ENCODE data around the gene PRKCA. TPM values are rescaled to one million over a fixed set of nuclear protein-coding genes. Genes with fewer than 3 reads are reported as not detected.

The PRKCA gene
- total RNA-seq, 1 donor from 2014 or later = 80.1 TPM

DNA sequence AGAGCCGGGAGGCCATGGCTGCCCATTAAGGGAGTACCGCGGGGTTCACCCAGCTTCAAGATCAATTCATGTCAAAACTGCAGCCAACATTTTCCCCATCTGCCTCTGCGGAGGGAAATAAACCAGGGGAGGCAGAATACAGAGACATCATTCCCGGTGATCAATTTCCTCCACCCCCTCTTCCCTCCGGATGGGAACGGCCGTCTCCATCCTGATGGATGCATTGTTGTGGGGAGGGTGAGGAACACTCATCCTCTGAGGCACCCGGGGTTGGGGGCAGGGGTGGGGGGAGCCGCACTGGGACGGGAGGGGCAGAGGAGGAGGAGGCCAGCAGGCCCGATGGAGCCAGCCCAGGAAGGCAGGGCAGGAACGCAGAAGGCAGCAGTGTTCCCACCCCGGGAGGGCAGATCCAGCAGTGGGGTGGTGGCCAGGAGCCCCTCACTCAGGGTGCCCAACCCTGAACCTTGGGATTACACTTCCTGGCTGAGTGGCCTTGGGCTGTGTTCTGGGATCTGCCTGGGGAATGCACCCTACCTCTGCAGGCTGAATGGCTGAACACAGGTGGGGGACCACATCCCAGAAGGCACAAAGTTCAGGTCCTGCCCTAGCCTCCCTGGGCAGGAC, 546.7 kb downstream of the PRKCA start:
- no peak overlapping the region for H3K27ac Mint-ChIP-seq (ENCODE audit: unreplicated experiment)
- H3K4me3 Mint-ChIP-seq (ENCODE audit: unreplicated experiment) = no peak overlapping the region
- H3K9me3 Mint-ChIP-seq (ENCODE audit: unreplicated experiment) = no peaks in the 10 kb centered on the region
- peaks cover 30% of the 10 kb centered on the region for H3K27me3 Mint-ChIP-seq (ENCODE audit: unreplicated experiment)
- no peaks in the 10 kb centered on the region for H3K36me3 Mint-ChIP-seq (ENCODE audit: unreplicated experiment)
- no peak for DNase-seq (ENCODE audit: extremely low spot score, unreplicated experiment)
- no peak for TF ChIP-seq CTCF (IDR thresholded peaks at IDR 0.05)
- no peaks in the 10 kb centered on the region for H3K4me1 Mint-ChIP-seq (ENCODE audit: unreplicated experiment)

GRCh38 chr17:66849851-66850580, 547.6 kb downstream of the PRKCA start:
- no peak for TF ChIP-seq CTCF (IDR thresholded peaks at IDR 0.05)
- Mint-ChIP-seq H3K27me3 (ENCODE audit: unreplicated experiment) (peaks cover 27% of the 10 kb centered on the region), H3K4me1 (ENCODE audit: unreplicated experiment) (no peaks in the 10 kb centered on the region), H3K9me3 (ENCODE audit: unreplicated experiment) (peaks cover 6% of the 10 kb centered on the region), H3K36me3 (ENCODE audit: unreplicated experiment) (no peaks in the 10 kb centered on the region), H3K4me3 (ENCODE audit: unreplicated experiment) (no peak overlapping the region), H3K27ac (ENCODE audit: unreplicated experiment) (no peak overlapping the region)
- no peak for DNase-seq (ENCODE audit: extremely low spot score, unreplicated experiment)

DNA sequence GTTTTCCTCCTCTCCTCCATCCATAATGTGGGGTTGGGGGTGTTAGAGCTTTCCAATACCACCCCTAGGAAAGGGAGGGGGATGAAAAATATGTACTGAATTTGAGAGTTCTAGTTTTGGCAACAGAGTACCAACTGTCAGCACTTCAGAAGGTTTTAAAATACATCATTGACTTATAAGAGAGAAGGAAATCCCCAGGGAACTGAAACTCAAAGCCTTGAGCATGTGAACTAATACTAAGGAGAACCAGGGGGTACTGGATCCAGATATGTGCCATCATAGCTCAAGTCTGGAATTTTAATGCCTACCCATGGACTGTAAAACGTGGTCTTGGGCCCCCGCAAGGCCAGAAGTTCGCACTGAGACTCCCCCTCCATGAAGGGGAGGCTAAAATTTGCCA, 548.3 kb downstream of the PRKCA start:
- Mint-ChIP-seq H3K27me3 (ENCODE audit: unreplicated experiment) (peaks cover 27% of the 10 kb centered on the region), H3K36me3 (ENCODE audit: unreplicated experiment) (no peaks in the 10 kb centered on the region), H3K9me3 (ENCODE audit: unreplicated experiment) (peaks cover 8% of the 10 kb centered on the region), H3K4me1 (ENCODE audit: unreplicated experiment) (no peaks in the 10 kb centered on the region), H3K27ac (ENCODE audit: unreplicated experiment) (no peak overlapping the region), H3K4me3 (ENCODE audit: unreplicated experiment) (no peak overlapping the region)
- TF ChIP-seq CTCF (IDR thresholded peaks at IDR 0.05) = no peak
- no peak for DNase-seq (ENCODE audit: extremely low spot score, unreplicated experiment)

GRCh38 chr17:66855204-66855603, 552.8 kb downstream of the PRKCA start:
- no peaks in the 10 kb centered on the region for H3K4me1 Mint-ChIP-seq (ENCODE audit: unreplicated experiment)
- H3K9me3 Mint-ChIP-seq (ENCODE audit: unreplicated experiment) = peaks cover 8% of the 10 kb centered on the region
- H3K4me3 Mint-ChIP-seq (ENCODE audit: unreplicated experiment) = no peak overlapping the region
- peaks cover 34% of the 10 kb centered on the region for H3K27me3 Mint-ChIP-seq (ENCODE audit: unreplicated experiment)
- no peaks in the 10 kb centered on the region for H3K36me3 Mint-ChIP-seq (ENCODE audit: unreplicated experiment)
- no peak for DNase-seq (ENCODE audit: extremely low spot score, unreplicated experiment)
- H3K27ac Mint-ChIP-seq (ENCODE audit: unreplicated experiment) = no peak overlapping the region
- TF ChIP-seq CTCF (IDR thresholded peaks at IDR 0.05) = no peak

GRCh38 chr17:66858226-66859083, 556.0 kb downstream of the PRKCA start:
- Mint-ChIP-seq H3K27me3 (ENCODE audit: unreplicated experiment) (peaks cover 33% of the 10 kb centered on the region), H3K27ac (ENCODE audit: unreplicated experiment) (no peak overlapping the region), H3K4me1 (ENCODE audit: unreplicated experiment) (no peaks in the 10 kb centered on the region), H3K4me3 (ENCODE audit: unreplicated experiment) (no peak overlapping the region), H3K9me3 (ENCODE audit: unreplicated experiment) (peaks cover 8% of the 10 kb centered on the region), H3K36me3 (ENCODE audit: unreplicated experiment) (no peaks in the 10 kb centered on the region)
- DNase-seq (ENCODE audit: extremely low spot score, unreplicated experiment) = no peak
- TF ChIP-seq CTCF (IDR thresholded peaks at IDR 0.05) = no peak

All from osteocyte (in vitro differentiated cells).